Left lobe of liver (tissue), 2 donors: ENCODE measurements around the gene SRCIN1. TPM values are rescaled to one million over a fixed set of nuclear protein-coding genes. Genes with fewer than 3 reads are reported as not detected.

ENCODE experiments used
- ATAC-seq: fragments of 200-7000 bp; cut with Tn5 transposase; one replicate; pipeline ENCODE4 v1.9.1; 2020; ENCODE audit warnings: mild to moderate bottlenecking, moderate library complexity
- DNase-seq: peaks from one replicate; pipeline ENCODE4 v3.0.0-alpha.2; 2020; ENCODE audit warnings: low spot score
- total RNA-seq: library from RNA; stranded (reverse); gene quantifications from one replicate; pipeline ENCODE4 v1.2.1, GENCODE V29; 2021
- donor health status: DM: no; HTN: no; CAD: no; lungs with moderate emphysema.
- donor health status: DM: no; HTN: yes; CAD: no.

The SRCIN1 gene
- total RNA-seq, 1 donor from 2014 or later: 19.3 TPM

GRCh38 chr17:38566666-38567031 lies 39.1 kb downstream of the SRCIN1 start:
- ATAC-seq (no peak), DNase-seq (no peak)

GRCh38 chr17:38565853-38566665 lies 39.7 kb downstream of the SRCIN1 start:
- DNase-seq: no peak
- no peak for ATAC-seq

DNA sequence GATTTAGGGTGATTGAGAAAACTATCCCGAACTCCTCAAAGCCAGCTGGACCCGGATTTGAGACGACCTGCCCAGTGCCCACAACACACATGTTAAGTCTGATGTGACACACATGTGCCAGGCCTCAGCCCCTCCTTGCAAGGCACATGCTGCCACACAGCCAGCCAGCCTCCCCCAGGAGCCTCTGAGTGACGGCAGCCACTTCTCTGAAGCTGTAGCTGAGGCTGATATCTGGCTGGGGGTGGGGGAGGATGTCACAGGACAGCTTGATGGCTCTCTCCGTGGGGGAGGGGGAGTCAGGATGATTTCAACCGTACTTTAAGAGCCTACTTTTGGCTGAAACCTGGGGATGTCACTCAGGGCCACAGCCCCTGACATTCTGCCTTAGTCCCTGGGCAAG lies 40.9 kb downstream of the SRCIN1 start:
- ATAC-seq: no peak
- no peak for DNase-seq

- no peak for ATAC-seq
- no peak for DNase-seq
Observed at GRCh38 chr17:38564254-38564837, 41.4 kb downstream of the SRCIN1 start.

GRCh38 chr17:38563362-38564253 lies 42.1 kb downstream of the SRCIN1 start:
- ATAC-seq: no peak
- DNase-seq: no peak

- DNase-seq: no peak
- ATAC-seq: no peak
Observed at GRCh38 chr17:38562903-38563302, 42.8 kb downstream of the SRCIN1 start.

DNA sequence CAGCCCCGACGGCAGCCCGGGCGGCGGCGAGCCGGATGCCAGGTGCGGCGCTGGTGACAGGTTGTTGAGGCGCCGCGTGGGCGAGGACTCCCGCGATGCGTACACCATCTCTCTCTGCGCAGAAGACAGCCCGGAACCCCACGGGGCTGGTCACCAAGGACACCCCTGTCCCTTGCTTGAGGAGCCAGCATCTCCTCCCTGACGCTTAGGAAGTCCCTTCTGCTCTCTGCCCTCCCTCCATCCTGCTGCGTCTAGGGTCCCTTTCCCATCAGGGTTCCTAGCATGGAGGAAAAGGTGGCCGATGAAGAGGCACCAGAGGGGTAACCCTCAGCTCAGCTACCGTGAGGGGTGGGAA lies 43.6 kb downstream of the SRCIN1 start:
- ATAC-seq (no peak), DNase-seq (no peak)

DNA sequence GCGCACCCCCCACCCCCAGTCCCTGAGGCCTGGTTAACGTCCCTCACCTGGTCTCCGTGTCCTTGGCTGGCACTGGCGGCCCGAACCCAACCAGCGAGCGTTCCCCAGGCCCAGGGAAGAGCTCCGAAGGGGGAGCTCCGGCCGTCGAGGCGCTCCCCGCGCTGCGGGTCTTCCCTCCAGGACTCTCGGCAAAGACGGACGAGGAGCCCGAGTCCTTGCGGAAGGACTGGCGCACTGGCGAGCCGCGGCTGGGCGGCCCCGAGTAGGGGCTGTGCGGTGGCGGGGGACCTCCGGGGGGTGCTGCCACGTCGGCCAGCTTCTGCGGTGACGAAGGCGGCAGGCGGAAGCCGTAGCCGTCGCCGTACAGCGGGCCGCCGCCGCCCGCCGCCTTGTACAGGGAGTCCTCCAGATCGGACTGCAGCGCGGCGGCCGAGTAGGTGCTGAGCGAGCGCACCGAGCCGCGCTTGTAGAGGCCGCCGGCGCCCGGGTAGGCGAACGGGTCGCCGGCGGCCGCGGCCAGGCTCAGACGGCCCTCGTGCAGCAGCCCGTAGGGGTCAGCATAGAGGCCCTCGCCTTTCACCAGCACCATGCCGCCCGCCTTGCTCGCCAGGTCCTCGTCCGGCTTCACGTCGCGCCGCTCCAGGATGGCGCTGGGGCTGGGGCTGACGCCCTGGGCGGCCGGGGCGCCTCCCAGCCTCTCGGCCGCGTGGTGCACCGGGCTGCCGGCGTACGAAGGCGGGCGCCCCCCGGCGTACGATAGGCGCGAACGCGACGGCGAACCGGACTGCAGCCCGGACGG lies 44.1 kb downstream of the SRCIN1 start:
- no peak for DNase-seq
- ATAC-seq: no peak

- no peak for DNase-seq
- ATAC-seq: no peak
Observed at GRCh38 chr17:38560503-38561318, 45.0 kb downstream of the SRCIN1 start.

DNA sequence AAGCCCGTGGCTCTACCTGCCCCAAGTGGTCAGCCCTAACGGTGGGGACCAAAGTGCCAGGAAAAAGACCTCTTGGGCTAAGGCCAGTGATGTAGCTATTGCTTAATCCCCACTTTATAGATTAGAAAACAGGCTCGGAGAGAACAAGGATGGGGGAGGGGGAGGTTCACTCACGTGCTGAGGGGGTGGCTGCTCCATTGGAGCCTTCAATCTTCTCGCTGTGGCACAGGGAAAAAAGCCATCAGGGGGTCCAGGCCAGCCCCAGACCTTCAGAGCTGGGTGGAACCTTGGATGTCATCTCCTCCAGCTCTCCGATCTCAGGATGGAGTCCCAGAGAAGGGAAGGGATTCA lies 45.9 kb downstream of the SRCIN1 start:
- ATAC-seq: peak; percentile 3
- peak; percentile 70 for DNase-seq

DNA sequence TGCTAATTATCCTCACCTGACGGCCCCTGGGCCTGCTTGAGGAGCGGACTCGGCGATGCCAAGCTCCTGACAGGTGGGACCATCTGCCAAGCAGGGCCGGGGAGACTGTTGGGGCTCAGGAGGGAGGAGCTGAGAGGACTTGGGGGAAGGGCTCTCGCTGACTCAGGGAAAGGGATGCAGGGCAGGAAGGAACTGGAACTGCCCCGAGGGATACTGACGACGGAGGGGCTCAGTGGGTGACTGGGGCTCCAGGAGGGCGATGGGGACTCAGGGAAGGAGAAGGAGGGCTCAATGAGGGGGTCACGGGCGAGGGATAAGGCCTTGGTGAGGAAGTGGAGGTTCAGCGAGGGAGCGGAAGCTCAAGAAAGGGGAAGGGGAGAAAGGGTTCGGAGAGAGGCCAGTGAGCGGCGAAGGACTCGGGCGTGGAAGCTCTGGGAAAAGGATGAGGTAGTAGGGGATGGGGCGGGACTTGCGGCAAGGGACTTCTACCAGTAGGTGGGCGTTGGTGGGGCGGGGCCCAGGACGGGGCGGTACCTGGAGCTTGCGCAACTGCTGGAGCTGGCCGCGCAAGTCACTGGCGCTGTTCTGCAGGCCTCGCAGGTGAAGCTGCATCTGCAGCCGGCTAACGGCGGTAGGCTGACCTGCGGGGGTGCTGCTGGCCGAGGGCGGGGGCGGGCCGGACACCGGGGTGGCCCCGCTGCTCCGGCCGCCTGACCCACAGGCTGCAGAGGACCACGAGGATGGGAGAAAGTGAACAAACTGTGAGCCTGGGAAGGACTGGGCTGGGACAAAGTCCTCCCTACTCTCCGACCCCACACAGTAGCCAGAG lies 46.5 kb downstream of the SRCIN1 start:
- ATAC-seq: peak; percentile 73
- peak; percentile 96 for DNase-seq

GRCh38 chr17:38558728-38559050 lies 47.1 kb downstream of the SRCIN1 start:
- ATAC-seq (peak; percentile 11), DNase-seq (no peak)

DNA sequence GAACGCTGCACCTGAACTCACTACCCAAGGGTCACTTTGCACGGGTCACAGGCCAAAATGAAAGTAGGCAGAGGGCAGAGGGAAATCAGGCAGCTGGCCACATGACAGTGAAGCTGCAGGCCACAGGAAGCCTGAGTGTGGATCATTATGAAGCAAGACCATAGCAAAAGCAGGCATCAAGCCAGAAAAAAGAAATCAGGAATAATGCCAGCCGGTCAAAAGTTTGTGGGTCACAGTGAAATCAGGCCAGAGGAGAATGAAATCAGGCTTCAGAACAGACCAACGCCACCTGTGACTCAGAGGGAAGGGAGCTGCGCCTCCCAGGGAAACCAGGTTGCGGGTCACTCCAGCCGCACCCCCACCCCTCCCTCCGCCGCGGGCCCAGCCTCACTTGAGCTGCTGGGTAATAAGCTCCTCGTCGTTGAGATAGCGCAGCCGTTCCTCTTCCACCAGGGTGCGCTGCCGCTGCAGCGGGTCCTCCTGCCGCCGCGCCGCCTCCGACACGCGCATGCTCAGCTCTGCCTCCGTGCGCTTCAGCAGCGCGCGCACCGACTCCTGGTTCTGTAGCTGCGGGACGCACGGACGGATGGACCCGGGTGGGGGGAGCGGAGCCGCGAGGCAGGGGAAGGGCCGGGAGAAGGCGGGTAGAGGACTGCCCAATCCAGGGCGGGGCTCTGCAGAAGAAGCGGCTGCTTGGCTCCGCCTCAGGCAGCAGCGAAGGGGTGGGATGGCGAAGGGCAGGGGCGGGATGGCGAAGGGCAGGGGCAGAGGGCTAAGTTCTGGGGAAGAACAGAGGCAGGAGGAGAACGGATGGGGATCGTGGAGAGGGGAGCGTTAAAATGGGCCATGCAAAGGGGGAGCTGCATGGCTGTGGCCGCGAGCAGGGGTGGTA lies 47.7 kb downstream of the SRCIN1 start:
- DNase-seq (peak; percentile 95), ATAC-seq (peak; percentile 79)

- no peak for DNase-seq
Observed at GRCh38 chr17:38557396-38557795, 48.4 kb downstream of the SRCIN1 start.

GRCh38 chr17:38556239-38556638 lies 49.5 kb downstream of the SRCIN1 start:
- ATAC-seq (no peak), DNase-seq (no peak)

More at GRCh38 chr17:38557396-38557795, 48.4 kb downstream of the SRCIN1 start:
- ATAC-seq: no peak

GRCh38 chr17:38554430-38555350 lies 51.1 kb downstream of the SRCIN1 start:
- DNase-seq (no peak), ATAC-seq (no peak)

DNA sequence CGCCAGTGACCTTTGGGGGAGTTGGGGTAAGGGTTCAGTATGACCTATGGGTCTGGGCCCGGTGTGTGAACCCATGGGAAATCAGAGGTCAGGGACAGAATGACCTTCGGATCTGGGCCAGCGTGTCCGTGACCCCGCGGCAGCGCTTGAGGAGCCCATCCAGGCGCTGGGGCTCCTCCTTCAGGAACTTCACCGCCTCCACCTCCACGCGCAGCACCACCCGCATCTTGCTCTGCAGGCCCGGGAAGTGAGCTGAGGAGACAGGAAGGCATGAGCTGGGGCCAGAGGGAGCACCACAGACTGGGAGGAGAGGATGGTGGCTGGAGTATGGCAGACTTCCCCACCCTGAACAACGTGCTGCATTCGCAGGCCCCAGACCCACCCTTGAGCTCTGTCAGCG lies 53.4 kb downstream of the SRCIN1 start:
- DNase-seq (no peak), ATAC-seq (no peak)
